T-helper 2 cell treated with Interferon-gamma antibody and Interleukin-4, amounts not matched to agents 5 μg/mL and 100 μg/mL, for 36 hours (primary cell): ENCODE data around the gene GADD45B.
"Not testable (repeated sequence)": the region's sequence is repeated elsewhere in the genome, so short reads cannot be mapped to it uniquely, and the experiment has no call there.

ENCODE experiments used
- DNase-seq: peaks from one replicate; pipeline ENCODE4 v3.0.0; 2021; ENCODE audit warnings: low spot score
- H3K27ac Mint-ChIP-seq: one replicate; pipeline ENCODE4 v1.8.0; 2021; ENCODE audit warnings: mild to moderate bottlenecking, mixed read lengths
- H3K27me3 Mint-ChIP-seq: one replicate; pipeline ENCODE4 v1.8.0; 2021; ENCODE audit warnings: low read depth, mixed read lengths
- H3K36me3 Mint-ChIP-seq: one replicate; pipeline ENCODE4 v1.8.0; 2021; ENCODE audit warnings: low read depth, mixed read lengths
- H3K4me1 Mint-ChIP-seq: one replicate; pipeline ENCODE4 v1.8.0; 2021; ENCODE audit warnings: low read depth, mixed read lengths
- H3K4me3 Mint-ChIP-seq: one replicate; pipeline ENCODE4 v1.8.0; 2022; ENCODE audit warnings: mild to moderate bottlenecking, moderate library complexity, mixed read lengths
- H3K9me3 Mint-ChIP-seq: one replicate; pipeline ENCODE4 v1.8.0; 2021; ENCODE audit warnings: mixed read lengths

GADD45B gene

DNA sequence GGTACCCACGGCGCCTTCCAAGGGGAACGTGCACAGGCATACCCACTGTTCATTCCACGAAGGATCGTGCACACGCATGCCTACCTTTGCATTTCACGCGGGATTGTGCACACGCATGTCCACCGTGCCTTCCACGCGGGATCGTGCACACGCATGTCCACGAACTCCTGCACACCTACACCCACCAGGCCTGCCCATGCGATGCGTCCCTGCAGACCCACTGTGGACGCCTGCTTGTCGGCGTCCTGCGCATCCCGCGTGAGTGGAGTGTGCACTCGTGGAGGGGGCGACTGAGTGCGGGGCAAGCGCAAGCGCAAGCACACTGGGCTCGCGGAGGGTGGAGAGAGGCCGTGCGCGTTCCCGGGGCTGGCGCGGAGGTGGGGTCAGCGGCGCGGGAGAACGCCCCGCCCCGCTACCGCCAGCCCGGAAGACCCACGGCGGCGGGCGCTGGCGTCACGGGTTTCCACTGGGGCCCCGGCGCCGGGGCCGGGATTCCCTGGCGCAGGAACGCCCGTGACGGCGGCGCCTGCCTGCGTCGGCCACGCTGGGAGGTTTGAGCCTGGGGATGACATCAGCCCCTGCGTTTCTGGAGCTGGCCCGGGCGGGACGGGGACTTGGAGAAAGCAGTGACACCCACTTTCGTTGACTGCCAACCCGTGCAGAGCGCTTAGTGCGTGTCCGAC is 18.7 kb downstream of the GADD45B start:
- Mint-ChIP-seq H3K36me3 (no peaks in the 10 kb centered on the region), H3K27ac (no peak overlapping the region), H3K4me3 (peak overlapping the region; percentile 68), H3K4me1 (peaks cover 18% of the 10 kb centered on the region), H3K27me3 (peaks cover 43% of the 10 kb centered on the region), H3K9me3 (no peaks in the 10 kb centered on the region)
- peak; percentile 44 for DNase-seq

DNA sequence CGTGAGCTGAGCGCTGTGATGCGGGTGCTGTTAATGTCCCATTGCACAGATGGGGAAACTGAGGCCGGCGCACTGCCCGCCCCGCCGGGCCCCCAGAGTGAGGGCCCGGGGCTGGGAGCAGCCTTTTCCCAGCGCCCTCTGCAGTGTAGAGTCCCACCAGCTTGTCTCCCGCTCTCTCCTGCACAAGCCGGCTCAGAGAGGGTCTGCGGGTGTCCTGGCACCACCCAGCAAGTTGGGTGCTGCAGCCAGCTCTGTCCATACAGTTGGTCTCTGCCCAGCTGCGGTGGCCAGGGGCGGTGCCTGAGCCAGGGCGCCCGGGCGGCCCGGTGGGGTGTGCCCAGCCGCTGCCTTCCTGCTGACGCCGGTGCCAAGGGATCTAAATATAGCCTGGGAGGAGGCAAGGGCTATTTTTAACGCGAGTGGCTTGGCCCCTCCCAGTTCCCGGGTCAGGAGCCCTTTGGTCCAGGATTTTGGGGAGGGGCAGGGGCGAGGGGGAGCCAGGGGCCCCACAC is 19.3 kb downstream of the GADD45B start:
- DNase-seq = no peak
- peaks cover 38% of the 10 kb centered on the region for H3K27me3 Mint-ChIP-seq

DNA sequence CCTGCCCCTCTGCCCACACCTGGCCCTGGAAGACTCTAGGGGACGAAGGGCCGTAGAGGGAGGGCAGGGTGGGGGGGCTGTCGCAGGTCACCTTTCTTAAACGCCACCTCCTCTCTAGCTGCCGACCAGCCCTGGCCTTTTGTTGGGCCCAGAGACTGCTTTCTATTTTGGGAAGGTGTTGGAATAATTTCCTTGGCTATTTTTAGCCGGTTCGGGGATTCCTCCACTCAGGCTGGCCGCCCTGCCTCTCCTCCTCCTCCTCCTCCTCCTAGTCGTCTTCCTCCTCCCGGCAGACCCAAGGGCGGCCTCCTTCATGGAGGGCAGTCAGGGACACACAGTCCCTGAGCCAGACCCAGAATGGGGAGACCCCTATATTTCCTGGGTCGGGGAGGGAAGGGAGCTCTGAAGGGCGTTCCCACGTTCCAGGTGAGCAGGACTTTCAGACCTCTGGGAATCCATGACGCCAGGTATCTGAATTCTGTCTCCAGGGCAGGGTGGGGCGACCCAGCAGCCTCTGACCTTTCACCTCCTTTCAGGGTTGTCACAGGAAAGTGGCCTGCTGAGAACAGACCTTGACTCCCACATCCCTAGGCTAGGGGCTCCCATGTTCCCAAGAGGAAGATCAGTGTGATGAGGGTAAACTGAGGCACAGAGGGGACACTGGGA is 19.9 kb downstream of the GADD45B start:
- peak overlapping the region; percentile 54 for H3K4me3 Mint-ChIP-seq
- no peak for DNase-seq
- peaks cover 34% of the 10 kb centered on the region for H3K27me3 Mint-ChIP-seq
- no peaks in the 10 kb centered on the region for H3K9me3 Mint-ChIP-seq
- H3K27ac Mint-ChIP-seq = peak overlapping the region; percentile 45
- H3K4me1 Mint-ChIP-seq = peaks cover 15% of the 10 kb centered on the region
- no peaks in the 10 kb centered on the region for H3K36me3 Mint-ChIP-seq

More for the DNA sequence above, 19.3 kb downstream of the GADD45B start:
- peaks cover 15% of the 10 kb centered on the region for H3K4me1 Mint-ChIP-seq
- H3K9me3 Mint-ChIP-seq = no peaks in the 10 kb centered on the region
- H3K27ac Mint-ChIP-seq = no peak overlapping the region
- peak overlapping the region; percentile 54 for H3K4me3 Mint-ChIP-seq
- no peaks in the 10 kb centered on the region for H3K36me3 Mint-ChIP-seq

DNA sequence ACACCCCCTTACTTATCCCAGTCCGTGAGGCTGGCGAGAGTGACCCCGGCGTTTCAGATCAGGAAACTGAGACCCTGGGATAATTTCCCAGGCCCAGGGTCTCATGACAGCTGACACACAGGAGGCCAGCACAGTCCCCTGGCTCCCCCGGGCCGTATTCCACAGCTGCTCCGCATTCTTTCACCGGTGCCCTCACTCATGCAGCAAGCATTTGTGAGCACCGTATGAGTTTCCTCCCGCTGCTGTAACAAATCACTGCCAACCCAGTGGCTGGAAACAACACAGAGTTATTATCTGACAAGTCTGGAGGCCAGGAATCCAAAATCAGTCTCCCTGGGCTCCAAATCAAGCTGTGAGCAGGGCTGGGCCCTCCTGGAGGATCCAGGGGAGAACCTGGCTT is 21.3 kb downstream of the GADD45B start:
- H3K9me3 Mint-ChIP-seq = no peaks in the 10 kb centered on the region
- peaks cover 21% of the 10 kb centered on the region for H3K27me3 Mint-ChIP-seq
- H3K4me3 Mint-ChIP-seq = no peak overlapping the region
- H3K27ac Mint-ChIP-seq = no peak overlapping the region
- no peak for DNase-seq
- no peaks in the 10 kb centered on the region for H3K36me3 Mint-ChIP-seq
- peaks cover 10% of the 10 kb centered on the region for H3K4me1 Mint-ChIP-seq

DNA sequence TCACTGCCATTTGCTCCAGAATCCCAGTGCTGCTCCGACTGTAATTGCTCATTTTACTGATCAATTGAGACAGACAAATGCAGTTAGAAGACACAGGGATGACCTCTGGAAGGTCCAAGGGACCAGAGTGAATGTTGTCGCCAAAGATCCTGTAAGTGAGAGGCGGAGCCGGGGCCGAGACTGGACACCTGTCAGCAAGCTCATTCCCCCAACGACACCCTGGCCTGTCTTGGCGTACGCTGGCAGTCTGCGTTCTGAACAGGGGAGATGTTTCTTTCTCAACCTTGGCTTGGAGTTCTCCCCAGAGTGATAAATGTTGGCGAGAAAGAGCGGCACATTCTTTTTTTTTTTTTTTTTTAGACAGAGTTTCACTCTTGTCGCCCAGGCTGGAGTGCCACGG is 24.2 kb downstream of the GADD45B start:
- no peaks in the 10 kb centered on the region for H3K9me3 Mint-ChIP-seq
- peaks cover 25% of the 10 kb centered on the region for H3K4me1 Mint-ChIP-seq
- H3K36me3 Mint-ChIP-seq = no peaks in the 10 kb centered on the region
- H3K27ac Mint-ChIP-seq = no peak overlapping the region
- H3K4me3 Mint-ChIP-seq = no peak overlapping the region
- peaks cover 8% of the 10 kb centered on the region for H3K27me3 Mint-ChIP-seq
- no peak for DNase-seq

DNA sequence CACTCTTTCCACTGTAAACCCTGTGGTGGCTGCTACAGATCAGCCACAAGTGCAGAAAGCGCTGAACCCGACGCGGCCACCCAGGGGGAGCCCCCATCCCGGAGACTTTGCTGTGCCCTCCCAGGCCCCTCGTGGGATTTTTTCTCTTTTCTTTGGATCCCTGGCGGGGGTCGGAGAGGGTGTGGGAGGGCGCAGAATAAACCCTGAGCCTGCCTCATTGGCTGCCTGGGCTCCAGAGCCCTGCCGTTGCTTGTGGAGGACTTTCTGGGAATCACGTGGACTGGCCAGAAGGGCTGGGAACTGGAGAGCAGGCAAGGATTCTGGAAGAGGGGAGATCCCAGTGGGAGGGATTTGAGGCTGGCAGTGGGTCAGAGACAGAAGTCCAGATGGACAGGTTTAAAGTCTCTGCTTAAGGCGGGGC is 24.9 kb downstream of the GADD45B start:
- Mint-ChIP-seq H3K36me3 (no peaks in the 10 kb centered on the region), H3K4me1 (peaks cover 25% of the 10 kb centered on the region), H3K27me3 (peaks cover 6% of the 10 kb centered on the region), H3K4me3 (no peak overlapping the region), H3K9me3 (no peaks in the 10 kb centered on the region), H3K27ac (no peak overlapping the region)
- no peak for DNase-seq

DNA sequence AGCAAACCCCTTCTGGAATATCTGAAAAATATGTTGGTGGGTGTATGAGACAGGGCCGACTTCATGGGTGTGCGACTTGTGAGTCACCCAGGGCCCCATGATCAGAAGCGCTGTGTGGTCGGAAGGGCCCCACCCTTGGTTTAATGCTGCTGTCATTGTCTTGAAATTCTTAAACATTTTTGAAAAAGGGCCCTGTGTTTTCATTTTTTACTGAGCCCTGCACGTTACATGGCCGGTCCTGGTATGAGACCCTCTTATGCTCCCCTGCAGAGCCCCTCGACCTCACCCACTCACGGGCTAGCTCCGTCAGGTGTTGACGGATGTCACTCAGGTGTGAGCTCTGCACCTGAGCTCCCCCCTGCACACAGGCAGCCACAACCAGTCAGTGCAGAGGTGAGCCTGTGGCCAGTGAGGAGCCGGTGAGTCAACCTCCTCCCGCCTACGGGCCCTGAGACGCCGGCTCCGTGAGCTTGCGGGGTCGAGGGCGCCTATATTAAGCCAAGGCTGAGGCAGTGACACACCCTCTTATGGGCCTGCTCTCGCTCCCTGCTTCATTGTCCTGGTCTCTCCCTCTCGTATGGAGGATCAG is 27.7 kb downstream of the GADD45B start:
- H3K9me3 Mint-ChIP-seq = no peaks in the 10 kb centered on the region
- H3K36me3 Mint-ChIP-seq = no peaks in the 10 kb centered on the region
- H3K27me3 Mint-ChIP-seq = peaks cover 2% of the 10 kb centered on the region
- peak; percentile 70 for DNase-seq
- H3K27ac Mint-ChIP-seq = peak overlapping the region; percentile 95
- H3K4me1 Mint-ChIP-seq = peaks cover 30% of the 10 kb centered on the region
- peak overlapping the region; percentile 72 for H3K4me3 Mint-ChIP-seq

DNA sequence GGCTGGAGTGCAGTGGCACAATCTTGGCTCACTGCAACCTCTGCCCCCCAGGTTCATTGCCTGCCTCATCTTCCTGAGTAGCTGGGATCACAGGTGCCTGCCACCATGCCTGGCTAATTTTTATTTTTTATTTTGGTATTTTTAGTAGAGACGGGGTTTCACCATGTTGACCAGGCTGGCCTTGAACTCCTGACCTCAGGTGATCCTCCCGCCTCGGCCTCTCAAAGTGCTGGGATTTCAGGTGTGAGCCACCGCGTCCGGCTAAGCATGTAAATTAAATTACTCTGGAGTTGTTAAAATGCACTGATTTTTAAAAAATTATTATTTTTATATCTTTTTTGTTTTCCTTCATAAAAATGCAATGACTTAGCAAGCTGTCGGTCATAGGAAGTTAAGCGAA is 30.7 kb downstream of the GADD45B start:
- H3K9me3 Mint-ChIP-seq, H3K36me3 Mint-ChIP-seq, H3K27me3 Mint-ChIP-seq, H3K4me3 Mint-ChIP-seq, DNase-seq: not testable (repeated sequence)
- Mint-ChIP-seq H3K27ac (peak overlapping the region; percentile 36), H3K4me1 (peaks cover 27% of the 10 kb centered on the region)

DNA sequence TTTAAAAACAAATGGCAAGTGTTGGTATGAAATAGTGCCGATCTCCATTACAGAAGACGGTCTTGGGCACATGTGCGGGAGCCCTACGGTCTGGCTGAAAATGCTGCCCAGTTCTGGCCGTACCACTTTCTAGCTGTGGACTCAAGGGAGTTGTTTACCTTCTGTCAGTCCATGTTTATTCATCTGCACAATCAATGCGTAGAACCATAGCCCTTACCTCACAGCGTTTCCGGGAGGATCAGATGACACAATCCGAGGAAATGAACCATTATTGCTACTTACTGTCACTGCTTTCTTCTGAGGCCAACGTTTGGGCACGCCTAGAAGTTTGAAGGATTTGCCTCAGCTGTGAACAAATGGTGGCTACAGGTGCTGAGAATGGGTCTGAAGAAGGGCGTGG is 31.2 kb downstream of the GADD45B start:
- Mint-ChIP-seq H3K4me1 (peaks cover 27% of the 10 kb centered on the region), H3K4me3 (peak overlapping the region; percentile 55), H3K27ac (peak overlapping the region; percentile 86), H3K27me3 (peaks cover 2% of the 10 kb centered on the region), H3K9me3 (no peaks in the 10 kb centered on the region), H3K36me3 (no peaks in the 10 kb centered on the region)
- peak; percentile 21 for DNase-seq

DNA sequence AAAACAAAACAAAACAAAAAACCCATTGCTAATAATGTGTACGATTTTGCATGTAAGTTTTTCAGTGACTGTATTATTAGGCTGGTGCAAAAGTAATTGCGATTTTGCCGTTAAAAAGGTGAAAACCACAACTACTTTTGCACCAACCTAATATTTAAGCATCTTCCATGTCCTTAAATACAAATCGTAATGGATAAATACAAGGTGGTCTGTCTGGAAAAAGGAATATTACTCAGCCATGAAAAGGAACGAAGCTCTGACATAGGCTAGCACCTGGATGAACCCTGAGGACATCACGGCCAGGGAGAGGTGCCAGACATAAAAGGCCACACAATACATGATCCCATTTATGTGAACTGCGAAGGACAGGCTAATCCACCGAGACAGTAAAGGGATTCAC is 33.2 kb downstream of the GADD45B start:
- H3K9me3 Mint-ChIP-seq = no peaks in the 10 kb centered on the region
- H3K4me3 Mint-ChIP-seq = no peak overlapping the region
- H3K27me3 Mint-ChIP-seq = peaks cover 2% of the 10 kb centered on the region
- no peak for DNase-seq
- H3K4me1 Mint-ChIP-seq = peaks cover 13% of the 10 kb centered on the region
- H3K27ac Mint-ChIP-seq = no peak overlapping the region
- H3K36me3 Mint-ChIP-seq = no peaks in the 10 kb centered on the region

DNA sequence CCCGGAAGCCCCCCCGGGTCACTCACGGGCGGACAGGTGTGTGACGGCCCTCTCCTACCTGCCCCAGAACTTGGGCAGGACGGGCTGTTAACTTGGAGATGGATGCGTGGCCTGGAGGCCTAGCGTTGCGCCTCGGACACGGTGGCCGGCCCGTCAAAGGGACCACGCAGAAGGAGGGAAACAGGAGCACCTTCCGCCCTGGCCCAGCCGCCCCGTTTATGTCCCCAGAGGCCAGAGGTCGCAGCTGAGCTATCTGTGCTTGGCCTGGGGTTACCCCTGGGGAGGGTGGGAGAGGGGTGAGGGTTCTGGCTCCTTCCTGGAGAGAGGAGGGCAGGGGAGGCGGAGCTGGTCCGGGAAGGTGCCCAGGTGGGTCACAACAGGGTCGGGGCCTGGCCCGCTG is 35.6 kb downstream of the GADD45B start:
- peaks cover 2% of the 10 kb centered on the region for H3K27me3 Mint-ChIP-seq
- DNase-seq = no peak
- H3K36me3 Mint-ChIP-seq = no peaks in the 10 kb centered on the region
- no peak overlapping the region for H3K27ac Mint-ChIP-seq
- no peaks in the 10 kb centered on the region for H3K9me3 Mint-ChIP-seq
- peaks cover 9% of the 10 kb centered on the region for H3K4me1 Mint-ChIP-seq
- no peak overlapping the region for H3K4me3 Mint-ChIP-seq

DNA sequence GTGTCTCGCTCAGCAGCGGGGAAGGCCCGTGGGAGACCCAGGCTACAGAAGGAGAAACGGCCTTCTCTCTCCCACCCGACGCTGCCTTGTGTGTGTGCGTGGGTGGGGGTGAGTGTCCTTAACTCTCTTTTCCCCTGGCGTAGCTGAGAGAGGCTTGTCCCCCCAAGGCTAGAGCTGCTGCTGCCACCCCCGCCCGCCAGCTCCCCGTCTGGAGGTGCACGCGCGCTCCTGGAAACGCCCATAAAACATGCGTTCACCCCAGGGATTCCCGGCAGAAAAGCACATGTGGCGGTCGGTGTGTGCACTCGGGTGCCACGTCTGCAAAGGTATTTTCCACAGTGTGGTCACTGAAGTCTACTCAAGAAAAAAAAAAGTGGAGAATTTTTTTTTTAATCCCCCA is 36.1 kb downstream of the GADD45B start:
- H3K27ac Mint-ChIP-seq = no peak overlapping the region
- H3K4me1 Mint-ChIP-seq = peaks cover 8% of the 10 kb centered on the region
- no peak for DNase-seq
- peaks cover 2% of the 10 kb centered on the region for H3K27me3 Mint-ChIP-seq
- H3K36me3 Mint-ChIP-seq = no peaks in the 10 kb centered on the region
- H3K4me3 Mint-ChIP-seq = no peak overlapping the region
- H3K9me3 Mint-ChIP-seq = no peaks in the 10 kb centered on the region

DNA sequence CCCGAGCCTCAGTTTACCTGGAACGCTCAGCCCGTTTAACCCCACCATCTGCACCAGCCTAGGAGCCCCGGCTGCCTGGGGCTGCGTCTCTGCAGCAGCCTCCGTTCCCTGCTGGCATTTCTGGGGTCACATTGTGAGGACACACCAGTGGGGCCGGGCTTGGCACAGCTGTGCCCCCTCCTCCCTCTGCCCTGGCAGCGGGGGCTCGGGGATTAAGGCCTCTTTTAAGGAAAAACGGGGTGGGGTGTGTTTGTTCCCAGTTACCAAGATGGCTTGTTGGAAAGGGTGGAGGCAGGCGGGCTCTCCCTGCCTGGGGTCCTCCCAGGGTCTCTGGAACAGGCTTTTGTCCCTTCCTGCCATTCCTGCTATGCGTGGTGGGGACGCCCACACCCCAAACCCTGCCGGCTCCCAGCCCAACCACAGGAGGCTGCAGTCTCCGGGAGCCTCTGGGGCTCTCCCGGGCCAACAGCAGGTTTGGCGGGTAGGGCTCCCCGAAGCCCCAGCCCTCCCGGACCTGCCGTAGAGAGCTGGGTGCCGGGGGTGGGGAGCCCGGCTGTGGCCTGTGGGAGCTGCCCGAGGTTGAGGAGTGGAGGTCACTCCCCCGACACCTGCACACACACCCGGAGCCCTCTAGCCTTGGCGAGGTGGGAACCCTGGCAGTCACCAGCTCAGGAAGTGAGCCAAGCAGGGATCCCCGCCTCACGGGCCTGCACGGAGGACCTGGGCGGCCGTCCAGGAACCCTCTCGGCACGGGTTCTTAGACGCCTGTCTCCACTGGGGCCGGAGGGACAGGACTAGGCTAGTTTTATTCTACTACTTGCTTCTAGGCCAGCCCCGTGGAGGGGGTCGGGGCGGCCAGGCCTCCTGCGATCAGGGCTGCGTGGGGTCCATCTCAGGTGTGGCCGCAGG is 36.9 kb downstream of the GADD45B start:
- Mint-ChIP-seq H3K27me3 (no peaks in the 10 kb centered on the region), H3K9me3 (no peaks in the 10 kb centered on the region), H3K4me1 (peaks cover 3% of the 10 kb centered on the region), H3K4me3 (no peak overlapping the region), H3K27ac (no peak overlapping the region), H3K36me3 (no peaks in the 10 kb centered on the region)
- DNase-seq = no peak
